Measurements from ENCODE around the gene CYBC1.
"Not testable (repeated sequence)": the region's sequence is repeated elsewhere in the genome, so short reads cannot be mapped to it uniquely, and the experiment has no call there.

GRCh38 chr17:82453706-82454105 lies 3.2 kb upstream of the CYBC1 start:
- not testable (repeated sequence) for TF ChIP-seq POLR2A, EP300, CTCF (IDR thresholded peaks at IDR 0.05)

All from tibial nerve (tissue), 4 donors.